OCI-LY7 (cell line): ENCODE measurements around the gene TEKT5. TPM values are rescaled to one million over a fixed set of nuclear protein-coding genes. Genes with fewer than 3 reads are reported as not detected.
"Not testable (repeated sequence)": the region's sequence is repeated elsewhere in the genome, so short reads cannot be mapped to it uniquely, and the experiment has no call there.

Experiments used
- BruUV-seq: library from RNA; stranded (reverse); fragments of 400-500 nt; replicated peaks from 2 replicates; lab custom pipeline; 2021; lab: Mats Ljungman, UMichigan
- CTCF ChIA-PET: fragments of 300-600 bp; sonication (Branson Sonifier 250); formaldehyde crosslinking; loops from one replicate; lab custom pipeline; 2022; ENCODE audit warnings: antibody characterized with exemption; ENCODE audit not compliant: unreplicated experiment; lab: Charles Lee
- POLR2A ChIA-PET: fragments of 300-600 bp; sonication (Branson Sonifier 250); formaldehyde crosslinking; loops from one replicate; lab custom pipeline; 2022; ENCODE audit warnings: antibody characterized with exemption; lab: Charles Lee
- DNase-seq: peaks from one replicate; pipeline ENCODE4 v3.0.0-alpha.2; 2015; ENCODE audit warnings: low spot score
- H2AFZ ChIP-seq: fragments of 200-600 bp; sonication (generic), shearing (Covaris generic); 2 replicates; pipeline ENCODE4 v1.6.1; 2014; ENCODE audit warnings: mild to moderate bottlenecking, antibody characterized with exemption, low read length, moderate library complexity
- H3K27ac ChIP-seq: fragments of 200-600 bp; sonication (generic); 2 replicates; pipeline ENCODE4 v1.5.1; 2014; ENCODE audit warnings: mixed run types, low read depth, mild to moderate bottlenecking, moderate library complexity, low read length, inconsistent platforms; ENCODE audit not compliant: poor library complexity, severe bottlenecking
- H3K36me3 ChIP-seq: fragments of 200-600 bp; sonication (generic); 2 replicates; pipeline ENCODE4 v1.6.1; 2014; ENCODE audit warnings: mild to moderate bottlenecking, antibody characterized with exemption, low read length, moderate library complexity, mixed read lengths; ENCODE audit not compliant: insufficient read depth
- H3K4me1 ChIP-seq: fragments of 200-600 bp; sonication (generic); 2 replicates; pipeline ENCODE4 v1.5.1; 2014; ENCODE audit warnings: mild to moderate bottlenecking, low read length; ENCODE audit not compliant: insufficient read depth, poor library complexity, severe bottlenecking
- H3K4me2 ChIP-seq: fragments of 200-600 bp; sonication (generic); 2 replicates; pipeline ENCODE4 v1.6.1; 2014; ENCODE audit warnings: mild to moderate bottlenecking, low read length
- H3K4me3 ChIP-seq: fragments of 200-600 bp; sonication (generic); 2 replicates; pipeline ENCODE4 v1.5.1; 2014; ENCODE audit warnings: mild to moderate bottlenecking, low read depth, low read length; ENCODE audit not compliant: poor library complexity, severe bottlenecking
- H3K79me2 ChIP-seq: fragments of 200-600 bp; sonication (generic); 2 replicates; pipeline ENCODE4 v1.6.1; 2016; ENCODE audit warnings: low read depth, mild to moderate bottlenecking, low read length, moderate library complexity, mixed read lengths; ENCODE audit not compliant: insufficient read depth
- H3K9me2 ChIP-seq: fragments of 200-600 bp; sonication (generic); 2 replicates; pipeline ENCODE4 v1.6.1; 2016; ENCODE audit warnings: mild to moderate bottlenecking, low read length, mixed read lengths; ENCODE audit not compliant: insufficient read depth
- H3K9me3 ChIP-seq: fragments of 200-600 bp; sonication (generic); 2 replicates; pipeline ENCODE4 v1.6.1; 2014; ENCODE audit warnings: mild to moderate bottlenecking, mixed run types, low read length, mixed read lengths
- H4K20me1 ChIP-seq: fragments of 200-600 bp; sonication (generic); 2 replicates; pipeline ENCODE4 v1.6.1; 2014; ENCODE audit warnings: mild to moderate bottlenecking, antibody characterized with exemption, low read length, moderate library complexity, mixed read lengths; ENCODE audit not compliant: insufficient read depth
- EZH2phosphoT487 ChIP-seq: fragments of 200-600 bp; sonication (generic); IDR thresholded peaks from 2 replicates; pipeline ENCODE4 v1.6.1; 2018; ENCODE audit warnings: low read depth, borderline replicate concordance, mild to moderate bottlenecking, mixed run types, antibody characterized with exemption, low read length, moderate library complexity, mixed read lengths
- intact Hi-C: fragments of 100-400 bp; cut with micrococcal nuclease; formaldehyde crosslinking; loops from one replicate; pipeline ENCODE4 v1.10.0; 2022; ENCODE audit not compliant: unreplicated experiment
- total RNA-seq, 2 experiments: library from RNA; depleted of rRNA in 1 of 2; stranded (reverse); fragments of >200 nt in 1 of 2; shearing (Covaris generic) in 1 of 2; gene quantifications; 2 replicates each; pipeline ENCODE4 v1.2.3, GENCODE V29; 2014 to 2022
- TF ChIP-seq, protein P1 (sequence below): fragments of 200-600 bp; sonication (generic); conservative IDR thresholded peaks from 2 replicates; pipeline ENCODE4 v1.5.1; 2014; ENCODE audit warnings: mild to moderate bottlenecking, antibody characterized with exemption, low read length, moderate library complexity, mixed read lengths

TEKT5 gene
- total RNA-seq, 2 experiments from 2014 or later, result 0.32 to 0.74 TPM

DNA sequence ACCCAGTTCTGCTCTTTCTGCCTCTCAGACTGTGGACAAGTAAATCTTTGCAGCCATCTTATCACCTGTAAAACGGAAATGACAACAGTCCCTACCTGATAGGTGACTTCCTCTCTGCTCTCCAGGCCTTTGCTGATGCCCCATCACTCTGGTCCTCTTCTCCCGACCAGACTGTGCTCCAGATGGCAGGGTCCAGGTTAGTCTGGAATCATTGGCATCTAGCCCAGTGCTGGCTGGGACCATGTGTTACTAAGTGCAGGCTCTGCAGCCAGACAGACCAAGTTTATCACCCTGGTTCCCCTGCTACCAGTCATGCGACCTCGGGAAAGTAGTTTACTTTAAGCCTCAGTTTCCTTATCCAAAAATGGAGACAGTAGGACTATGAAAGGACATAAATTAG lies 47.1 kb upstream of the TEKT5 start:
- no peak for DNase-seq
- Histone ChIP-seq H3K9me2 (no peaks in the 10 kb centered on the region), H3K4me2 (peak overlapping the region; percentile 7; the same call in 1 of the 2 replicates), H3K9me3 (no peaks in the 10 kb centered on the region), H3K36me3 (peaks cover 9% of the 10 kb centered on the region; the same call in 1 of the 2 replicates), H3K4me1 (peaks cover 51% of the 10 kb centered on the region), H3K27ac (no peak overlapping the region), H4K20me1 (no peaks in the 10 kb centered on the region), H2AFZ (peak overlapping the region; percentile 52; the same call in 1 of the 2 replicates), H3K79me2 (peaks cover 6% of the 10 kb centered on the region; the same call in 1 of the 2 replicates), H3K4me3 (no peak overlapping the region)
- intact Hi-C loops, result loop anchor here (10.0 kb wide), 1 partner anchor 1647 kb away; the partner anchor contains the start of gene HAPSTR1
- CTCF ChIA-PET, result no interaction called here
- no TSS peak for BruUV-seq
- POLR2A ChIA-PET, result interaction anchor here (0.6 to 3.0 kb wide), 2 partner anchors 136 to 353 kb away, joined by 5 to 13 read pairs; partner anchors contain the start of gene CIITA
- TF ChIP-seq, protein P1, sequence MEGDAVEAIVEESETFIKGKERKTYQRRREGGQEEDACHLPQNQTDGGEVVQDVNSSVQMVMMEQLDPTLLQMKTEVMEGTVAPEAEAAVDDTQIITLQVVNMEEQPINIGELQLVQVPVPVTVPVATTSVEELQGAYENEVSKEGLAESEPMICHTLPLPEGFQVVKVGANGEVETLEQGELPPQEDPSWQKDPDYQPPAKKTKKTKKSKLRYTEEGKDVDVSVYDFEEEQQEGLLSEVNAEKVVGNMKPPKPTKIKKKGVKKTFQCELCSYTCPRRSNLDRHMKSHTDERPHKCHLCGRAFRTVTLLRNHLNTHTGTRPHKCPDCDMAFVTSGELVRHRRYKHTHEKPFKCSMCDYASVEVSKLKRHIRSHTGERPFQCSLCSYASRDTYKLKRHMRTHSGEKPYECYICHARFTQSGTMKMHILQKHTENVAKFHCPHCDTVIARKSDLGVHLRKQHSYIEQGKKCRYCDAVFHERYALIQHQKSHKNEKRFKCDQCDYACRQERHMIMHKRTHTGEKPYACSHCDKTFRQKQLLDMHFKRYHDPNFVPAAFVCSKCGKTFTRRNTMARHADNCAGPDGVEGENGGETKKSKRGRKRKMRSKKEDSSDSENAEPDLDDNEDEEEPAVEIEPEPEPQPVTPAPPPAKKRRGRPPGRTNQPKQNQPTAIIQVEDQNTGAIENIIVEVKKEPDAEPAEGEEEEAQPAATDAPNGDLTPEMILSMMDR, result no peak
- no peak for TF ChIP-seq EZH2phosphoT487

DNA sequence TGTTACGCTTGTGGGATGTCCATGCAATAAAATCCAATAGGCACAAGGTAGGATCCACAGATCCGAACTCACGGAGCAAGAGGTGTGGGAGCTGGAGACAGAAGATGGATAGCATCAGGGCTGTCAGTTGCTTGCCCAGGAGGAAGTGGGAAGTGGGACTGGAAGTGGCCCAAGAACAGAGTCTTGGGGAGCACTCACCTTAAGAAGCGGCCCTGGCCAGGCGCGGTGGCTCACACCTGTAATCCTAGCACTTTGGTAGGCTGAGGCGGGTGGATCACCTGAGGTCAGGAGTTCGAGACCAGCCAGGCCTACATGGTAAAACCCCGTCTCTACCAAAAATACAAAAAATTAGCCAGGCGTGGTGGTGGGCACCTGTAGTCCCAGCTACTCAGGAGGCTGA lies 46.5 kb upstream of the TEKT5 start:
- H4K20me1 ChIP-seq, H3K9me2 ChIP-seq, H3K4me2 ChIP-seq, POLR2A ChIA-PET, BruUV-seq, H3K36me3 ChIP-seq, CTCF ChIA-PET, H3K27ac ChIP-seq, DNase-seq, H3K79me2 ChIP-seq, H2AFZ ChIP-seq, H3K9me3 ChIP-seq, H3K4me3 ChIP-seq: not testable (repeated sequence)
- H3K4me1 ChIP-seq, result peaks cover 53% of the 10 kb centered on the region
- intact Hi-C loops, result loop anchor here (10.0 kb wide), 1 partner anchor 1646 kb away; the partner anchor contains the start of gene HAPSTR1

DNA sequence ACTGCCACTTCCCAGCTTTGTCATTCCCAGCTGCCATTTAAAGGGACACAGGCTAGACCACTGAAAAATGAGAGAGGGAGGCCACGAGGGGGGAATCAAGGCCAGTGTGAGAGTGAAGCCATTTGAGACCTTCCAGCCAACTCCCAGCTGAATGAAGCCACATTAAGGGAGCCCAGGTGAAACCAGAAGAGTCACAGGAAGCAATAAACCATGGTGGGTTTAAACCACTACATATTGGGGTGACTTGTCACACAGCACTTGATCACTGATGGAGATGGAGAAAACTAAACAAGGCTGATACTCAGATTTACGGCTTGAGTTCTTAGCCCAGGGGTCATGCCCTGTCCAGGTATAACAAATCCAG lies 46.1 kb upstream of the TEKT5 start:
- POLR2A ChIA-PET, result interaction anchor here (0.7 kb wide), 1 partner anchor 129 kb away, joined by 3 read pairs; no protein-coding TSS in a partner anchor
- Histone ChIP-seq H3K9me3 (no peaks in the 10 kb centered on the region), H3K4me1 (peaks cover 53% of the 10 kb centered on the region), H3K9me2 (no peaks in the 10 kb centered on the region), H3K4me2 (no peak overlapping the region), H3K36me3 (peaks cover 2% of the 10 kb centered on the region; the same call in 1 of the 2 replicates), H2AFZ (no peak overlapping the region), H3K4me3 (no peak overlapping the region), H3K79me2 (peaks cover 6% of the 10 kb centered on the region; the same call in 1 of the 2 replicates), H3K27ac (no peak overlapping the region), H4K20me1 (no peaks in the 10 kb centered on the region)
- DNase-seq, result no peak
- TF ChIP-seq, protein P1, result no peak
- TF ChIP-seq EZH2phosphoT487, result no peak
- intact Hi-C loops, result loop anchor here (10.0 kb wide), 1 partner anchor 1646 kb away; the partner anchor contains the start of gene HAPSTR1
- BruUV-seq, result no TSS peak
- CTCF ChIA-PET, result no interaction called here
